HCT116 (cell line): ENCODE data around the gene ACYP2. TPM values are rescaled to one million over a fixed set of nuclear protein-coding genes. Genes with fewer than 3 reads are reported as not detected.

Source experiments
- ATAC-seq: fragments of 200-7000 bp; cut with Tn5 transposase; 2 replicates; pipeline ENCODE4 v1.9.1; 2020; ENCODE audit warnings: mild to moderate bottlenecking, moderate library complexity
- BruUV-seq: library from RNA; stranded (reverse); fragments of 400-500 nt; replicated peaks from 2 replicates; lab custom pipeline; 2021; lab: Mats Ljungman, UMichigan
- CTCF ChIA-PET: fragments of 300-600 bp; sonication (Branson Sonifier 250); formaldehyde crosslinking; loops from one replicate; lab custom pipeline; 2021; ENCODE audit warnings: antibody characterized with exemption; lab: Charles Lee
- POLR2A ChIA-PET: fragments of 300-600, 350-600 bp; sonication (Branson Sonifier 250); formaldehyde crosslinking; loops from one replicate; lab custom pipeline; 2021; ENCODE audit warnings: antibody characterized with exemption; lab: Charles Lee
- RAD21 ChIA-PET, 2 experiments: fragments of 300-600 bp; sonication (Branson Sonifier 250); formaldehyde crosslinking; loops; one replicate each; lab custom pipeline; 2023; ENCODE audit warnings: low total read pairs in 2 of 2; ENCODE audit not compliant: uncharacterized antibody in 2 of 2, unreplicated experiment in 2 of 2, low non-redundant PET in 1 of 2; lab: Charles Lee
- DNase-seq: peaks from one replicate; pipeline ENCODE4 v3.0.0-alpha.2; 2010; ENCODE audit warnings: low read depth, low spot score
- H2AFZ ChIP-seq: fragments of 200-600 bp; shearing (Covaris generic), sonication (generic); 2 replicates; pipeline ENCODE4 v1.6.1; 2017; ENCODE audit warnings: low read depth, mixed run types, mixed read lengths, antibody characterized with exemption, low read length; ENCODE audit not compliant: poor library complexity, severe bottlenecking
- H3K27ac ChIP-seq: 2 replicates; pipeline ENCODE4 v1.5.1; 2012; ENCODE audit warnings: low read depth, low read length
- H3K27me3 ChIP-seq: fragments of 200-600 bp; sonication (generic); 2 replicates; pipeline ENCODE4 v1.6.1; 2016; ENCODE audit warnings: mixed run types, low read length, mixed read lengths; ENCODE audit not compliant: insufficient read depth
- H3K36me3 ChIP-seq, 2 experiments: fragments of 200-500 bp in 1 of 2; fragments of 200-600 bp in 1 of 2; sonication (Bioruptor generic) in 1 of 2; sonication (generic) in 1 of 2; 2 replicates each; pipeline versions ENCODE4 v1.5.1 to v1.6.1; 2014 to 2016; ENCODE audit warnings: low read length in 2 of 2, inconsistent platforms in 1 of 2, mixed read lengths in 1 of 2, mixed run types in 1 of 2; ENCODE audit not compliant: insufficient read depth in 2 of 2, control insufficient read depth in 1 of 2
- H3K4me1 ChIP-seq, 2 experiments: fragments of 200-600 bp in 1 of 2; sonication (generic) in 1 of 2; 2 replicates each; pipeline versions ENCODE4 v1.5.1 to v1.6.1; 2012 to 2017; ENCODE audit warnings: low read length in 2 of 2, inconsistent platforms in 1 of 2, mild to moderate bottlenecking in 1 of 2, mixed read lengths in 1 of 2, mixed run types in 1 of 2, moderate library complexity in 1 of 2; ENCODE audit not compliant: insufficient read depth in 2 of 2, control insufficient read depth in 1 of 2
- H3K4me2 ChIP-seq: fragments of 200-600 bp; sonication (generic); 2 replicates; pipeline ENCODE4 v1.6.1; 2017; ENCODE audit warnings: mixed run types, low read length, mixed read lengths
- H3K4me3 ChIP-seq, 2 experiments: fragments of 200-600 bp in 1 of 2; sonication (generic) in 1 of 2; replicated peaks in 1 of 2; 2 replicates each; pipeline ENCODE4 v1.5.1; 2011 to 2016; ENCODE audit warnings: low read length in 2 of 2, control low read depth in 1 of 2, low read depth in 1 of 2, mild to moderate bottlenecking in 1 of 2, mixed read lengths in 1 of 2, mixed run types in 1 of 2
- H3K79me2 ChIP-seq: fragments of 200-600 bp; sonication (generic); 2 replicates; pipeline ENCODE4 v1.6.1; 2017; ENCODE audit warnings: mild to moderate bottlenecking, mixed run types, low read length, moderate library complexity, mixed read lengths; ENCODE audit not compliant: insufficient read depth
- H3K9ac ChIP-seq: fragments of 200-600 bp; sonication (generic); 2 replicates; pipeline ENCODE4 v1.6.1; 2016; ENCODE audit warnings: low read length, mixed read lengths
- H3K9me2 ChIP-seq: fragments of 200-600 bp; sonication (generic), shearing (Covaris generic); 2 replicates; pipeline ENCODE4 v1.6.1; 2017; ENCODE audit warnings: mixed run types, mild to moderate bottlenecking, moderate library complexity; ENCODE audit not compliant: insufficient read depth
- H3K9me3 ChIP-seq, 2 experiments: fragments of 200-500 bp in 1 of 2; fragments of 200-600 bp in 1 of 2; sonication (Bioruptor generic) in 1 of 2; sonication (generic) in 1 of 2; 2 replicates each; pipeline ENCODE4 v1.6.1; 2014 to 2017; ENCODE audit warnings: low read length in 2 of 2, mixed read lengths in 2 of 2, inconsistent platforms in 1 of 2, low read depth in 1 of 2, mild to moderate bottlenecking in 1 of 2, mixed run types in 1 of 2, moderate library complexity in 1 of 2; ENCODE audit not compliant: control insufficient read depth in 1 of 2, insufficient read depth in 1 of 2
- H4K20me1 ChIP-seq: fragments of 200-600 bp; sonication (generic), shearing (Covaris generic); 2 replicates; pipeline ENCODE4 v1.6.1; 2017; ENCODE audit warnings: mixed run types, mild to moderate bottlenecking, moderate library complexity; ENCODE audit not compliant: insufficient read depth
- CBX3 ChIP-seq: IDR thresholded peaks from 2 replicates; pipeline ENCODE4 v1.6.1; 2012; ENCODE audit warnings: low read depth
- EGR1 ChIP-seq: IDR thresholded peaks from 2 replicates; pipeline ENCODE4 v1.6.1; 2012; ENCODE audit warnings: low read depth
- ELF1 ChIP-seq: IDR thresholded peaks from 2 replicates; pipeline ENCODE4 v1.6.1; 2012; ENCODE audit warnings: low read depth, borderline replicate concordance
- EZH2phosphoT487 ChIP-seq: fragments of 200-600 bp; IDR thresholded peaks from 2 replicates; pipeline ENCODE4 v1.6.1; 2018; ENCODE audit warnings: antibody characterized with exemption, borderline replicate concordance
- JUND ChIP-seq: IDR thresholded peaks from 2 replicates; pipeline ENCODE4 v1.6.1; 2012
- SP1 ChIP-seq: IDR thresholded peaks from 2 replicates; pipeline ENCODE4 v1.6.1; 2012; ENCODE audit warnings: low read depth
- TCF7L2 ChIP-seq: IDR thresholded peaks from 2 replicates; pipeline ENCODE4 v1.7.0; 2011; ENCODE audit warnings: borderline replicate concordance, inconsistent platforms; ENCODE audit not compliant: insufficient read depth, insufficient read length; ENCODE audit errors: extremely low read depth
- intact Hi-C: fragments of 100-400 bp; cut with micrococcal nuclease; formaldehyde crosslinking; loops from 2 replicates; pipeline ENCODE4 v1.10.0; 2022
- total RNA-seq: library from RNA; stranded (reverse); gene quantifications from one replicate; pipeline ENCODE4 v1.2.1, GENCODE V29; 2021; ENCODE audit not compliant: unreplicated experiment
- TF ChIP-seq, protein P1 (sequence below): IDR thresholded peaks from 2 replicates; pipeline ENCODE4 v1.6.1; 2012

Gene ACYP2
- total RNA-seq, 1 experiment from 2014 or later, result 9.4 TPM

DNA sequence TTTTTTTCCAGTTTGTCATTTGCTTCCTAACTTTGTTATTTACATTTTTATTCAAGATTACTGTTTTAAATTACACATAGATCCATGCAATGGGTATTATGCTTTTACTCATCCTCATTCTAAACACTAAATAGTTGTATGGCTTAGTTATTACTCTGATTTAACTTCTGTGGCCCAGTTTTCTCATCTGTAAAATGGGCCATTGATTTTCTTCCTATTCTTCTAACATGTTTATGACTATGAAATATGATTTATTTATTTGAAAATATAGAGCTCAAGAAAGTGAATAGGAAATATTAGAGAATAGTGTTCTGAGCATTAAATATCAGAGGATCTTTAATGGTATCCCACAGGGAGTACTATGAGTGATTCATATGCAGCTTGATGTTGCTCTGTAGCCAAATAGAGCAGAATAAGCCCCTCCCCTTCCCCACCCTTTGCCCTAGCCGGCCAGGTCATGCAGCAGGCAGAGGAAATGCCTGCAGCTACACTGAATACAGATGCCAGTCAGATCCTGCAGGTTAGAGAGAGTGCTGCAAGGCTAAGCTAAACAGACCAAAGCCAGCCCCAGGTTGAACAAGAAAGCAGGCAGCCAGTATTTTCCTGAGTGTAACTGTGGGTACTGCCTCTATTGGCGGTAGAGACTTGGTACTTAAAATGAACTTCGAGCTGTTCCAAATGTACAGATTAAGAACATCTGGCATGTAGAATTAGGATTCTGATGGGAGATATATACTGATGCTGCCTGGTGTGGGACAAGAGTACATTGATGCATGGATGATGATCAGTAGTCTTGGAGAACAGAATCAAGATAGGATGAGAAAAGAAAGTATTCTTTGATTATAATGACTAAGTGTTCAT is 11.7 kb upstream of the ACYP2 start:
- POLR2A ChIA-PET, result no interaction called here
- Histone ChIP-seq H3K27me3 (no peaks in the 10 kb centered on the region), H3K9me3 (no peaks in the 10 kb centered on the region), H3K4me2 (peak overlapping the region; percentile 63), H3K9me2 (no peaks in the 10 kb centered on the region), H4K20me1 (no peaks in the 10 kb centered on the region), H3K27ac (peak overlapping the region; percentile 10; the same call in 1 of the 2 replicates), H3K9ac (no peak overlapping the region), H3K4me1 (peaks cover 12 to 18% of the 10 kb centered on the region in 2 experiments), H3K79me2 (no peaks in the 10 kb centered on the region), H3K4me3 (peak overlapping the region in 1 of 2 experiments; percentile 10; a peak in 2 of 4 replicates), H2AFZ (peak overlapping the region; percentile 47), H3K36me3 (no peaks in the 10 kb centered on the region)
- RAD21 ChIA-PET, result interaction anchor here in 1 of 2 experiments (0.6 kb wide), 1 partner anchor 90 kb away, joined by 6 read pairs; no protein-coding TSS in a partner anchor
- BruUV-seq, result no TSS peak
- peak; percentile 34 for DNase-seq
- ATAC-seq, result peak; percentile 97
- intact Hi-C loops, result loop anchor here (10.0 kb wide), 2 partner anchors 731 to 1071 kb away; no protein-coding TSS in a partner anchor
- CTCF ChIA-PET, result interaction anchor here (1.1 to 1.4 kb wide), 2 partner anchors 103 to 601 kb away, joined by 3 to 4 read pairs; no protein-coding TSS in a partner anchor
- peak; percentile 37; the same call in 1 of the 2 replicates for TF ChIP-seq SP1
- no peak for TF ChIP-seq EZH2phosphoT487
- TF ChIP-seq EGR1, result no peak
- TF ChIP-seq TCF7L2, result no peak
- no peak for TF ChIP-seq JUND
- TF ChIP-seq ELF1, result no peak
- TF ChIP-seq CBX3, result peak; percentile 25; the same call in 1 of the 2 replicates
- TF ChIP-seq, protein P1, sequence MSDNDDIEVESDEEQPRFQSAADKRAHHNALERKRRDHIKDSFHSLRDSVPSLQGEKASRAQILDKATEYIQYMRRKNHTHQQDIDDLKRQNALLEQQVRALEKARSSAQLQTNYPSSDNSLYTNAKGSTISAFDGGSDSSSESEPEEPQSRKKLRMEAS, result no peak
